Loucy (cell line): ENCODE measurements around the gene DOK1.

ENCODE experiments used
- CTCF ChIP-seq: fragments of 200-600 bp; sonication (generic); conservative IDR thresholded peaks from 2 replicates; pipeline ENCODE4 v1.5.1; 2014; ENCODE audit warnings: mild to moderate bottlenecking, antibody characterized with exemption, low read length
- EZH2phosphoT487 ChIP-seq: fragments of 200-600 bp; IDR thresholded peaks from 2 replicates; pipeline ENCODE4 v1.6.1; 2018; ENCODE audit warnings: antibody characterized with exemption, mild to moderate bottlenecking, moderate library complexity, borderline replicate concordance

- TF ChIP-seq EZH2phosphoT487 (no peak), CTCF (no peak)
Observed at GRCh38 chr2:74576211-74576862, 21.8 kb downstream of the DOK1 start.
